ENCODE results near the gene NMNAT3.
"Not testable (repeated sequence)": the region's sequence is repeated elsewhere in the genome, so short reads cannot be mapped to it uniquely, and the experiment has no call there.

Gene NMNAT3

GRCh38 chr3:139634111-139634635 is 43.6 kb downstream of the NMNAT3 start:
- no peak for DNase-seq (ENCODE audit: low read depth)

GRCh38 chr3:139633511-139633910 is 44.3 kb downstream of the NMNAT3 start:
- DNase-seq (ENCODE audit: low read depth), result no peak

- no peak for DNase-seq (ENCODE audit: low read depth)
Measured at GRCh38 chr3:139630542-139630941, 47.2 kb downstream of the NMNAT3 start.

- DNase-seq (ENCODE audit: low read depth), result no peak
Measured at GRCh38 chr3:139629033-139629432, 48.7 kb downstream of the NMNAT3 start.

GRCh38 chr3:139627759-139628158 is 50.0 kb downstream of the NMNAT3 start:
- no peak for DNase-seq (ENCODE audit: low read depth)

- no peak for DNase-seq (ENCODE audit: low read depth)
Measured at GRCh38 chr3:139620438-139620837, 57.3 kb downstream of the NMNAT3 start.

GRCh38 chr3:139619484-139619883 is 58.3 kb downstream of the NMNAT3 start:
- DNase-seq (ENCODE audit: low read depth), result no peak

- DNase-seq (ENCODE audit: low read depth), result no peak
Measured at GRCh38 chr3:139617672-139618268, 60.0 kb downstream of the NMNAT3 start.

- DNase-seq (ENCODE audit: low read depth), result no peak
Measured at GRCh38 chr3:139611528-139611927, 66.2 kb downstream of the NMNAT3 start.

GRCh38 chr3:139610886-139611285 is 66.9 kb downstream of the NMNAT3 start:
- DNase-seq (ENCODE audit: low read depth), result no peak

GRCh38 chr3:139608924-139609323 is 68.8 kb downstream of the NMNAT3 start:
- DNase-seq (ENCODE audit: low read depth), result no peak

GRCh38 chr3:139608108-139608380 is 69.7 kb downstream of the NMNAT3 start:
- DNase-seq (ENCODE audit: low read depth), result no peak

GRCh38 chr3:139607257-139608107 is 70.3 kb downstream of the NMNAT3 start:
- no peak for DNase-seq (ENCODE audit: low read depth)

- DNase-seq (ENCODE audit: low read depth), result no peak
Measured at GRCh38 chr3:139602003-139602402, 75.8 kb downstream of the NMNAT3 start.

- no peak for DNase-seq (ENCODE audit: low read depth)
Measured at GRCh38 chr3:139601191-139601961, 76.4 kb downstream of the NMNAT3 start.

GRCh38 chr3:139597947-139598346 is 79.8 kb downstream of the NMNAT3 start:
- DNase-seq (ENCODE audit: low read depth), result no peak

- DNase-seq (ENCODE audit: low read depth), result not testable (repeated sequence)
Measured at GRCh38 chr3:139591186-139591585, 86.6 kb downstream of the NMNAT3 start.

GRCh38 chr3:139588450-139588849 is 89.3 kb downstream of the NMNAT3 start:
- DNase-seq (ENCODE audit: low read depth), result no peak

- no peak for DNase-seq (ENCODE audit: low read depth)
Measured at GRCh38 chr3:139587797-139588196, 90.0 kb downstream of the NMNAT3 start.

GRCh38 chr3:139586420-139587017 is 91.3 kb downstream of the NMNAT3 start:
- DNase-seq (ENCODE audit: low read depth), result no peak

- no peak for DNase-seq (ENCODE audit: low read depth)
Measured at GRCh38 chr3:139585820-139586219, 92.0 kb downstream of the NMNAT3 start.

GRCh38 chr3:139583651-139584050 is 94.1 kb downstream of the NMNAT3 start:
- not testable (repeated sequence) for DNase-seq (ENCODE audit: low read depth)
